CD4-positive, alpha-beta memory T cell (primary cell): ENCODE measurements around the gene TNIP1. TPM values are rescaled to one million over a fixed set of nuclear protein-coding genes. Genes with fewer than 3 reads are reported as not detected.

ENCODE experiments used
- CTCF ChIA-PET: fragments of 350-600 bp; sonication (Branson Sonifier 250); formaldehyde crosslinking; loops from one replicate; lab custom pipeline; 2021; ENCODE audit warnings: inconsistent platforms; ENCODE audit not compliant: partially characterized antibody; lab: Charles Lee
- POLR2A ChIA-PET: fragments of 350-600 bp; sonication (Branson Sonifier 250); formaldehyde crosslinking; loops from one replicate; lab custom pipeline; 2021; ENCODE audit not compliant: partially characterized antibody; lab: Charles Lee
- DNase-seq, 5 donors: peaks; one replicate each; pipeline versions ENCODE4 v3.0.0 to v3.0.0-alpha.2; 2020 to 2022; ENCODE audit warnings: mixed read lengths in 1 of 5
- H3K27ac ChIP-seq: one replicate; pipeline ENCODE4 v1.7.0; 2013; ENCODE audit warnings: low read depth, low read length
- H3K27me3 ChIP-seq: 2 replicates; pipeline ENCODE4 v1.7.0; 2013; ENCODE audit warnings: mild to moderate bottlenecking, low read length, moderate library complexity; ENCODE audit not compliant: insufficient read depth
- H3K36me3 ChIP-seq: 2 replicates; pipeline ENCODE4 v1.7.0; 2013; ENCODE audit warnings: mild to moderate bottlenecking, low read length, moderate library complexity; ENCODE audit not compliant: insufficient read depth
- H3K4me1 ChIP-seq: 2 replicates; pipeline ENCODE4 v1.7.0; 2013; ENCODE audit warnings: mild to moderate bottlenecking, low read length, moderate library complexity; ENCODE audit not compliant: insufficient read depth
- H3K4me3 ChIP-seq, 2 donors: one replicate each; pipeline ENCODE4 v1.7.0; 2013; ENCODE audit warnings: low read length in 2 of 2, mild to moderate bottlenecking in 1 of 2
- H3K9me3 ChIP-seq, 2 donors: one replicate each; pipeline ENCODE4 v1.7.0; 2013; ENCODE audit warnings: low read length in 2 of 2, control low read depth in 1 of 2; ENCODE audit not compliant: control insufficient read depth in 1 of 2
- H3K27ac Mint-ChIP-seq, 7 donors: one replicate each; pipeline ENCODE4 v1.8.0; 2020 to 2021; ENCODE audit warnings: mixed read lengths in 7 of 7, mild to moderate bottlenecking in 6 of 7, inconsistent platforms in 3 of 7, moderate library complexity in 3 of 7
- H3K27me3 Mint-ChIP-seq, 2 donors: one replicate each; pipeline ENCODE4 v1.8.0; 2020 to 2021; ENCODE audit warnings: mixed read lengths in 2 of 2
- H3K36me3 Mint-ChIP-seq, 2 donors: one replicate each; pipeline ENCODE4 v1.8.0; 2020 to 2021; ENCODE audit warnings: mixed read lengths in 2 of 2, inconsistent platforms in 1 of 2, mild to moderate bottlenecking in 1 of 2
- H3K4me1 Mint-ChIP-seq, 4 donors: one replicate each; pipeline ENCODE4 v1.8.0; 2020 to 2021; ENCODE audit warnings: mixed read lengths in 4 of 4, mild to moderate bottlenecking in 1 of 4
- H3K4me3 Mint-ChIP-seq, 8 donors: one replicate each; pipeline ENCODE4 v1.8.0; 2020 to 2021; ENCODE audit warnings: mixed read lengths in 8 of 8, mild to moderate bottlenecking in 7 of 8, moderate library complexity in 6 of 8, inconsistent platforms in 3 of 8
- H3K9me3 Mint-ChIP-seq, 8 donors: one replicate each; pipeline ENCODE4 v1.8.0; 2020 to 2021; ENCODE audit warnings: mixed read lengths in 8 of 8, mild to moderate bottlenecking in 5 of 8, inconsistent platforms in 3 of 8, moderate library complexity in 1 of 8
- intact Hi-C: fragments of 100-400 bp; cut with micrococcal nuclease; formaldehyde crosslinking; loops from one replicate; pipeline ENCODE4 v1.15.1; 2023
- polyA plus RNA-seq, 2 donors: library from polyadenylated mRNA; unstranded; fragments of 300-500 nt; fragmentation: Illumina TruSeq; gene quantifications; one replicate each; pipeline ENCODE4 v1.2.3, GENCODE V29; 2021
- total RNA-seq, 2 experiments: library from RNA; stranded (reverse); gene quantifications; one replicate each; pipeline ENCODE4 v1.2.3, GENCODE V29; 2021

TNIP1 gene
- total and polyA plus RNA-seq, 4 experiments from 2014 or later: 31.5 to 233 (median 149) TPM

GRCh38 chr5:151064916-151065499, 15.8 kb downstream of the TNIP1 start:
- peak overlapping the region in 3 of 7 donors; percentile 22 to 82 (median 70) for H3K27ac Mint-ChIP-seq
- ChIA-PET POLR2A (interaction anchor here (1.0 to 1.1 kb wide), 3 partner anchors 14 to 17 kb away, joined by 3 to 5 read pairs (median 4); no protein-coding TSS in a partner anchor), CTCF (interaction anchor here (1.0 to 2.4 kb wide), 3 partner anchors 13 to 100 kb away, joined by 5 to 18 read pairs (median 13); no protein-coding TSS in a partner anchor)
- H3K9me3 Mint-ChIP-seq: no peaks in the 10 kb centered on the region
- H3K36me3 Mint-ChIP-seq: peaks cover 25 to 83% of the 10 kb centered on the region in 2 donors
- intact Hi-C loops: loop anchor here (10.0 kb wide), 1 partner anchor 160 kb away; the partner anchor contains the start of gene CCDC69
- no peaks in the 10 kb centered on the region for H3K27me3 Mint-ChIP-seq
- Histone ChIP-seq H3K27ac (no peak overlapping the region), H3K27me3 (no peaks in the 10 kb centered on the region), H3K9me3 (no peaks in the 10 kb centered on the region), H3K4me3 (no peak overlapping the region), H3K4me1 (peaks cover 67% of the 10 kb centered on the region), H3K36me3 (peaks cover 55% of the 10 kb centered on the region)
- H3K4me3 Mint-ChIP-seq: no peak overlapping the region
- peaks cover 50 to 76% (median 69%) of the 10 kb centered on the region in 4 donors for H3K4me1 Mint-ChIP-seq
- no peak for DNase-seq

DNA sequence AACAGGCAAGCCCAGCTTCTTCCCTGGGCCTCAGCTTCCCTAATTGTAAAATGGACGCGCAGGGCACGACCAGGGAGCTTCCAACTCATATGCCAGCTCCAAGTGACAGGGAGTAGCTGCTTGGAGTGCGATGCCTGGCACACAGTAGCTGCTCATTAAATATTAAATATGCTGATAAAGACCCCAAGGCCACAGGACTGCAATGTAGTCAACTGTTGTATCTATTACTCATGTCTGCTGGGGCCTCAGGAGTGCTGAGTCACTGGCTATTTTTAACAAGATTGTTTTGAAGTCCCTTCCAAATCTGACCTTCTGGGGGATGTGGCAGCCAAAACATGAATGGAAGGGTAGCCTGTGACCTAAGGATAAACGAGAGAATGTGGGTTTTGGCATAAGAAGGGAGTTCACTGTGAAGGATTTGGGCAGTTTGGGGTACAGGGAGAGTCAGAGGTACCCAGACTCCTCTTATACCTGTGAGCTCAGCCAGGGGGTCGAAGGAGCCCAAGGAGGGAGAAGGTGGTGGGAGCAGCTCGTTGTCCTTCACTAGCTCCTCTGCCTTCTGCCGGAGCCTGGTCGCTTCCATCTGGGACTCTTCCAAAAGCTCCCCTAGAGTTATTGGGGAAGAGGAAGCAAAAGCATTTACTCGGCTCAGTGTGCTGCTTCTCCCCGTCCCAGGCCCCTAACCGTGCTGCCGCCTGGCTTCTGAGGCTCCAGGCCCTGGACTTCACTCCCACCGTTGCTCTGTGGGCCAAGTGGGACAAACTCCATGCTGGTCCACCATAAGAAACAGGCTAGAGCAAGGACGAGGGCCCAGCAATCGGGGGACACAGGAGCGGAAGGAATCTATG, 17.5 kb downstream of the TNIP1 start:
- Histone ChIP-seq H3K36me3 (peaks cover 66% of the 10 kb centered on the region), H3K4me1 (peaks cover 60% of the 10 kb centered on the region), H3K27me3 (no peaks in the 10 kb centered on the region), H3K9me3 (no peaks in the 10 kb centered on the region), H3K27ac (no peak overlapping the region), H3K4me3 (no peak overlapping the region)
- H3K27me3 Mint-ChIP-seq: peaks cover 2 to 3% of the 10 kb centered on the region in 2 donors
- intact Hi-C loops: loop anchor here (10.0 kb wide), 1 partner anchor 161 kb away; the partner anchor contains the start of gene CCDC69
- no peak for DNase-seq
- H3K9me3 Mint-ChIP-seq: peaks cover 0 to 12% (median 0%) of the 10 kb centered on the region in 8 donors
- H3K36me3 Mint-ChIP-seq: peaks cover 38 to 87% of the 10 kb centered on the region in 2 donors
- peak overlapping the region in 4 of 7 donors; percentile 29 to 65 (median 48) for H3K27ac Mint-ChIP-seq
- CTCF ChIA-PET: interaction anchor here (1.7 to 3.4 kb wide), 2 partner anchors 11 to 52 kb away, joined by 9 to 14 read pairs; no protein-coding TSS in a partner anchor
- H3K4me3 Mint-ChIP-seq: no peak overlapping the region
- POLR2A ChIA-PET: interaction anchor here (1.4 to 7.5 kb wide), 3 partner anchors 10 to 23 kb away, joined by 4 to 31 read pairs (median 4); partner anchors contain the start of gene TNIP1
- H3K4me1 Mint-ChIP-seq: peaks cover 42 to 72% (median 64%) of the 10 kb centered on the region in 4 donors

- no peaks in the 10 kb centered on the region for H3K9me3 ChIP-seq
- intact Hi-C loops: loop anchor here (10.0 kb wide), 1 partner anchor 162 kb away; the partner anchor contains the start of gene CCDC69
- Mint-ChIP-seq H3K27ac (peak overlapping the region in 3 of 7 donors; percentile 14 to 46 (median 19)), H3K9me3 (peaks cover 0 to 12% (median 0%) of the 10 kb centered on the region in 8 donors), H3K4me3 (no peak overlapping the region), H3K27me3 (peaks cover 2 to 3% of the 10 kb centered on the region in 2 donors), H3K4me1 (peaks cover 37 to 64% (median 57%) of the 10 kb centered on the region in 4 donors), H3K36me3 (peaks cover 38 to 89% of the 10 kb centered on the region in 2 donors)
- H3K4me1 ChIP-seq: peaks cover 52% of the 10 kb centered on the region
- H3K36me3 ChIP-seq: peaks cover 66% of the 10 kb centered on the region
- no peaks in the 10 kb centered on the region for H3K27me3 ChIP-seq
- ChIA-PET POLR2A (interaction anchor here (1.4 to 7.5 kb wide), 3 partner anchors 9 to 24 kb away, joined by 4 to 31 read pairs (median 4); partner anchors contain the start of gene TNIP1), CTCF (interaction anchor here (1.7 to 3.4 kb wide), 2 partner anchors 11 to 53 kb away, joined by 9 to 14 read pairs; no protein-coding TSS in a partner anchor)
- no peak for DNase-seq
- H3K4me3 ChIP-seq: no peak overlapping the region
- no peak overlapping the region for H3K27ac ChIP-seq
These were observed 18.3 kb downstream of the TNIP1 start for GRCh38 chr5:151062405-151063141.

GRCh38 chr5:151060742-151061141, 20.1 kb downstream of the TNIP1 start:
- H3K36me3 Mint-ChIP-seq: peaks cover 50 to 89% of the 10 kb centered on the region in 2 donors
- no peak for DNase-seq
- intact Hi-C loops: loop anchor here (10.0 kb wide), 1 partner anchor 164 kb away; the partner anchor contains the start of gene CCDC69
- peaks cover 2 to 3% of the 10 kb centered on the region in 2 donors for H3K27me3 Mint-ChIP-seq
- no peak overlapping the region for H3K27ac ChIP-seq
- H3K27ac Mint-ChIP-seq: peak overlapping the region; percentile 67 to 99 (median 83)
- H3K4me1 Mint-ChIP-seq: peaks cover 26 to 45% (median 39%) of the 10 kb centered on the region in 4 donors
- H3K4me3 ChIP-seq: no peak overlapping the region
- POLR2A ChIA-PET: interaction anchor here (1.2 to 7.5 kb wide), 4 partner anchors 11 to 54 kb away, joined by 3 to 31 read pairs (median 4); partner anchors contain the start of gene TNIP1
- H3K4me1 ChIP-seq: peaks cover 34% of the 10 kb centered on the region
- peaks cover 77% of the 10 kb centered on the region for H3K36me3 ChIP-seq
- no peaks in the 10 kb centered on the region for H3K27me3 ChIP-seq
- H3K9me3 ChIP-seq: no peaks in the 10 kb centered on the region
- H3K9me3 Mint-ChIP-seq: peaks cover 0 to 12% (median 0%) of the 10 kb centered on the region in 8 donors
- peak overlapping the region in 3 of 8 donors; percentile 17 to 54 (median 20) for H3K4me3 Mint-ChIP-seq
- CTCF ChIA-PET: interaction anchor here (0.5 to 3.4 kb wide), 8 partner anchors 9 to 602 kb away, joined by 3 to 17 read pairs (median 4); no protein-coding TSS in a partner anchor

GRCh38 chr5:151058891-151059489, 21.8 kb downstream of the TNIP1 start:
- H3K4me1 Mint-ChIP-seq: peaks cover 24 to 41% (median 31%) of the 10 kb centered on the region in 4 donors
- H3K36me3 Mint-ChIP-seq: peaks cover 60 to 94% of the 10 kb centered on the region in 2 donors
- Histone ChIP-seq H3K4me3 (no peak overlapping the region), H3K36me3 (peaks cover 89% of the 10 kb centered on the region), H3K9me3 (no peaks in the 10 kb centered on the region), H3K4me1 (peaks cover 25% of the 10 kb centered on the region), H3K27ac (no peak overlapping the region), H3K27me3 (no peaks in the 10 kb centered on the region)
- peak overlapping the region; percentile 83 to 99 (median 95) for H3K27ac Mint-ChIP-seq
- H3K27me3 Mint-ChIP-seq: peaks cover 2 to 3% of the 10 kb centered on the region in 2 donors
- DNase-seq: no peak
- POLR2A ChIA-PET: interaction anchor here (1.3 to 7.5 kb wide), 4 partner anchors 21 to 106 kb away, joined by 3 to 31 read pairs (median 6); partner anchors contain the start of gene TNIP1
- CTCF ChIA-PET: interaction anchor here (0.7 to 13.5 kb wide), 5 partner anchors 11 to 106 kb away, joined by 3 to 601 read pairs (median 7); no protein-coding TSS in a partner anchor
- H3K4me3 Mint-ChIP-seq: peak overlapping the region in 3 of 8 donors; percentile 71 to 82 (median 81)
- intact Hi-C loops: no loop called here
- H3K9me3 Mint-ChIP-seq: peaks cover 0 to 12% (median 0%) of the 10 kb centered on the region in 8 donors
